OCI-LY1 (cell line): ENCODE measurements around the gene COPA.

Experiments used
- CTCF ChIP-seq: fragments of 200-600 bp; sonication (generic), shearing (Covaris generic); IDR thresholded peaks from 2 replicates; pipeline ENCODE4 v1.5.1; 2017; ENCODE audit warnings: mild to moderate bottlenecking, antibody characterized with exemption, low read length, moderate library complexity, mixed read lengths
- EZH2 ChIP-seq: fragments of 200-600 bp; sonication (generic), shearing (Covaris generic); IDR thresholded peaks from 2 replicates; pipeline ENCODE4 v1.8.0; 2017; ENCODE audit warnings: borderline replicate concordance, mixed run types, mild to moderate bottlenecking, antibody characterized with exemption, low read length, moderate library complexity, mixed read lengths

- TF ChIP-seq CTCF (no peak), EZH2 (no peak)
Measured at GRCh38 chr1:160365325-160365724, 22.3 kb upstream of the COPA start.
